Chondrocyte (in vitro differentiated cells): ENCODE data around the gene KMO. TPM values are rescaled to one million over a fixed set of nuclear protein-coding genes. Genes with fewer than 3 reads are reported as not detected.

Experiments used
- DNase-seq: peaks from one replicate; pipeline ENCODE4 v3.0.0; 2021; ENCODE audit warnings: mixed read lengths, low spot score
- H3K27ac Mint-ChIP-seq: one replicate; pipeline ENCODE4 v1.8.0; 2021; ENCODE audit warnings: mild to moderate bottlenecking, moderate library complexity, mixed read lengths; ENCODE audit not compliant: unreplicated experiment
- H3K27me3 Mint-ChIP-seq: 2 replicates; pipeline ENCODE4 v1.8.0; 2021; ENCODE audit warnings: low read depth, mixed read lengths
- H3K36me3 Mint-ChIP-seq: 2 replicates; pipeline ENCODE4 v1.8.0; 2021; ENCODE audit warnings: low read depth, mixed read lengths
- H3K4me1 Mint-ChIP-seq: 2 replicates; pipeline ENCODE4 v1.8.0; 2021; ENCODE audit warnings: low read depth, mild to moderate bottlenecking, mixed read lengths
- H3K4me3 Mint-ChIP-seq: one replicate; pipeline ENCODE4 v1.8.0; 2021; ENCODE audit warnings: mild to moderate bottlenecking, moderate library complexity, mixed read lengths; ENCODE audit not compliant: unreplicated experiment
- H3K9me3 Mint-ChIP-seq: 2 replicates; pipeline ENCODE4 v1.8.0; 2021; ENCODE audit warnings: low read depth, mixed read lengths
- CTCF ChIP-seq: fragments of 200-600 bp; sonication (generic); IDR thresholded peaks from 2 replicates; pipeline ENCODE4 v1.5.0; 2021; ENCODE audit warnings: antibody characterized with exemption, mild to moderate bottlenecking, moderate library complexity
- total RNA-seq: library from RNA; stranded (reverse); gene quantifications from 3 replicates; pipeline ENCODE4 v1.2.1, GENCODE V29; 2021

KMO gene
- total RNA-seq, 1 donor from 2014 or later = not detected

- Mint-ChIP-seq H3K9me3 (no peaks in the 10 kb centered on the region), H3K4me1 (peaks cover 3% of the 10 kb centered on the region), H3K27me3 (peaks cover 19% of the 10 kb centered on the region), H3K27ac (no peak overlapping the region), H3K36me3 (no peaks in the 10 kb centered on the region), H3K4me3 (no peak overlapping the region)
- TF ChIP-seq CTCF = no peak
- no peak for DNase-seq
Measured at GRCh38 chr1:241536969-241537368, 4.8 kb downstream of the KMO start.

GRCh38 chr1:241542199-241542907 lies 10.2 kb downstream of the KMO start:
- Mint-ChIP-seq H3K27me3 (peaks cover 17% of the 10 kb centered on the region), H3K36me3 (no peaks in the 10 kb centered on the region), H3K9me3 (no peaks in the 10 kb centered on the region), H3K4me1 (no peaks in the 10 kb centered on the region), H3K27ac (no peak overlapping the region), H3K4me3 (no peak overlapping the region)
- no peak for DNase-seq
- no peak for TF ChIP-seq CTCF

- no peak for TF ChIP-seq CTCF
- Mint-ChIP-seq H3K9me3 (peaks cover 7% of the 10 kb centered on the region), H3K36me3 (no peaks in the 10 kb centered on the region), H3K27me3 (peaks cover 29% of the 10 kb centered on the region), H3K27ac (no peak overlapping the region), H3K4me3 (no peak overlapping the region), H3K4me1 (no peaks in the 10 kb centered on the region)
- DNase-seq = no peak
Measured at GRCh38 chr1:241548008-241548407, 15.8 kb downstream of the KMO start.

GRCh38 chr1:241550318-241550717 lies 18.1 kb downstream of the KMO start:
- Mint-ChIP-seq H3K27me3 (peaks cover 28% of the 10 kb centered on the region), H3K4me1 (no peaks in the 10 kb centered on the region), H3K4me3 (no peak overlapping the region), H3K27ac (no peak overlapping the region), H3K9me3 (peaks cover 7% of the 10 kb centered on the region), H3K36me3 (peaks cover 2% of the 10 kb centered on the region)
- TF ChIP-seq CTCF = no peak
- DNase-seq = no peak

- Mint-ChIP-seq H3K4me1 (no peaks in the 10 kb centered on the region), H3K9me3 (peaks cover 7% of the 10 kb centered on the region), H3K4me3 (no peak overlapping the region), H3K36me3 (peaks cover 2% of the 10 kb centered on the region), H3K27ac (no peak overlapping the region), H3K27me3 (peaks cover 14% of the 10 kb centered on the region)
- no peak for TF ChIP-seq CTCF
- DNase-seq = no peak
Measured at GRCh38 chr1:241551759-241552638, 19.8 kb downstream of the KMO start.
